GM21360 (cell line): ENCODE measurements around the gene SMYD3.
"Not testable (repeated sequence)": the region's sequence is repeated elsewhere in the genome, so short reads cannot be mapped to it uniquely, and the experiment has no call there.

Experiments
- ATAC-seq: cut with Tn5 transposase; IDR thresholded peaks from one replicate; pipeline ENCODE4 v1.9.1; 2021; ENCODE audit warnings: mild to moderate bottlenecking, moderate library complexity; ENCODE audit not compliant: unreplicated experiment

Gene SMYD3

GRCh38 chr1:245763873-245764331 is 743.2 kb downstream of the SMYD3 start:
- ATAC-seq, result no peak

- ATAC-seq, result no peak
These were observed 744.6 kb downstream of the SMYD3 start for GRCh38 chr1:245762396-245762910.

- no peak for ATAC-seq
These were observed 746.8 kb downstream of the SMYD3 start for GRCh38 chr1:245760301-245760700.

- no peak for ATAC-seq
These were observed 752.6 kb downstream of the SMYD3 start for GRCh38 chr1:245754463-245754961.

GRCh38 chr1:245753807-245754206 is 753.3 kb downstream of the SMYD3 start:
- no peak for ATAC-seq

GRCh38 chr1:245752561-245752960 is 754.5 kb downstream of the SMYD3 start:
- no peak for ATAC-seq

GRCh38 chr1:245751726-245752470 is 755.2 kb downstream of the SMYD3 start:
- ATAC-seq, result no peak

GRCh38 chr1:245751116-245751515 is 756.0 kb downstream of the SMYD3 start:
- no peak for ATAC-seq

- ATAC-seq, result no peak
These were observed 756.8 kb downstream of the SMYD3 start for GRCh38 chr1:245750261-245750660.

GRCh38 chr1:245749053-245749452 is 758.0 kb downstream of the SMYD3 start:
- ATAC-seq, result no peak

GRCh38 chr1:245748646-245749045 is 758.4 kb downstream of the SMYD3 start:
- no peak for ATAC-seq

GRCh38 chr1:245748240-245748639 is 758.8 kb downstream of the SMYD3 start:
- no peak for ATAC-seq

GRCh38 chr1:245742896-245743295 is 764.2 kb downstream of the SMYD3 start:
- no peak for ATAC-seq

- not testable (repeated sequence) for ATAC-seq
These were observed 766.7 kb downstream of the SMYD3 start for GRCh38 chr1:245740336-245740735.

GRCh38 chr1:245730801-245731200 is 776.3 kb downstream of the SMYD3 start:
- ATAC-seq, result no peak

- ATAC-seq, result not testable (repeated sequence)
These were observed 779.0 kb downstream of the SMYD3 start for GRCh38 chr1:245728035-245728434.

- ATAC-seq, result no peak
These were observed 785.6 kb downstream of the SMYD3 start for GRCh38 chr1:245721488-245721887.

GRCh38 chr1:245718951-245719350 is 788.1 kb downstream of the SMYD3 start:
- ATAC-seq, result no peak

GRCh38 chr1:245718123-245718522 is 789.0 kb downstream of the SMYD3 start:
- ATAC-seq, result no peak

- no peak for ATAC-seq
These were observed 789.5 kb downstream of the SMYD3 start for GRCh38 chr1:245717611-245718010.

- ATAC-seq, result no peak
These were observed 790.5 kb downstream of the SMYD3 start for GRCh38 chr1:245716561-245716960.

GRCh38 chr1:245715970-245716369 is 791.1 kb downstream of the SMYD3 start:
- no peak for ATAC-seq
